TTC549 (cell line): ENCODE data around the gene PID1.

Source experiments
- FAIRE-seq: peaks from 2 replicates; lab custom pipeline; 2012; peaks lifted over from hg19 to GRCh38; lab: Jason Lieb, UNC

The PID1 gene

GRCh38 chr2:229164545-229165249, 106.4 kb downstream of the PID1 start:
- no peak for FAIRE-seq

- no peak for FAIRE-seq
Measured at GRCh38 chr2:229163893-229164292, 107.2 kb downstream of the PID1 start.

- no peak for FAIRE-seq
Measured at GRCh38 chr2:229162015-229162414, 109.1 kb downstream of the PID1 start.

GRCh38 chr2:229160984-229161383, 110.1 kb downstream of the PID1 start:
- FAIRE-seq, result no peak

GRCh38 chr2:229160180-229160579, 110.9 kb downstream of the PID1 start:
- FAIRE-seq, result no peak

GRCh38 chr2:229159405-229159804, 111.7 kb downstream of the PID1 start:
- no peak for FAIRE-seq

- no peak for FAIRE-seq
Measured at GRCh38 chr2:229154381-229154780, 116.7 kb downstream of the PID1 start.

- no peak for FAIRE-seq
Measured at GRCh38 chr2:229153951-229154350, 117.1 kb downstream of the PID1 start.

GRCh38 chr2:229153267-229153666, 117.8 kb downstream of the PID1 start:
- FAIRE-seq, result no peak

GRCh38 chr2:229152674-229153073, 118.4 kb downstream of the PID1 start:
- FAIRE-seq, result no peak

GRCh38 chr2:229150317-229150716, 120.8 kb downstream of the PID1 start:
- FAIRE-seq, result no peak

GRCh38 chr2:229141424-229142025, 129.6 kb downstream of the PID1 start:
- FAIRE-seq, result no peak

- FAIRE-seq, result no peak
Measured at GRCh38 chr2:229137639-229138038, 133.4 kb downstream of the PID1 start.

GRCh38 chr2:229137066-229137465, 134.0 kb downstream of the PID1 start:
- no peak for FAIRE-seq

- FAIRE-seq, result no peak
Measured at GRCh38 chr2:229133155-229133772, 137.8 kb downstream of the PID1 start.

GRCh38 chr2:229132236-229132635, 138.9 kb downstream of the PID1 start:
- no peak for FAIRE-seq

GRCh38 chr2:229130522-229130921, 140.6 kb downstream of the PID1 start:
- FAIRE-seq, result no peak

- no peak for FAIRE-seq
Measured at GRCh38 chr2:229129738-229130371, 141.2 kb downstream of the PID1 start.

GRCh38 chr2:229127471-229127870, 143.6 kb downstream of the PID1 start:
- FAIRE-seq, result no peak

GRCh38 chr2:229126066-229126465, 145.0 kb downstream of the PID1 start:
- FAIRE-seq, result no peak

GRCh38 chr2:229124136-229124535, 147.0 kb downstream of the PID1 start:
- FAIRE-seq, result no peak

- FAIRE-seq, result no peak
Measured at GRCh38 chr2:229118927-229119326, 152.2 kb downstream of the PID1 start.

- no peak for FAIRE-seq
Measured at GRCh38 chr2:229118336-229118735, 152.8 kb downstream of the PID1 start.
